ENCODE data around the gene NAA35.

DNA sequence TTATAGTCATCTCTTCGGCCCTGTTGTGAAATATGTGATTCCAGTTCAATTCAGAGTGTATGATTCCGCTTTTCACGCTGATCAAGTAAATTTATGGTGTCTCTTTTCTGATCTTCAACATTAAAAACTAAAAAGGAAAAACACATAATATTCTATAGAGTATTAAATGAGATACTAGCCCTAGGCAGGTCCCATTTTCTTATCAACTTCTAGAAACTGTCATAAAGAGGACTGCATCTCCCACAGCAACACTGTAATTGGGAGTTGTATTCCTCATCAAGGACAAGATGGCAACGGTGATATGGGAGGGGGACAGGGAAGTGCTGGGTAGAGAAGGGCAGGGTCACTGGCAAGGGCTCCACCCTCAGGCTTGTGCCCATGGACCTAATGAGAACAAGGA is 86.8 kb downstream of the NAA35 start:
- TF ChIP-seq CTCF (conservative IDR thresholded peaks at IDR 0.05; ENCODE audit: low read depth, low read length), result no peak
- no peak for TF ChIP-seq EZH2phosphoT487 (IDR thresholded peaks at IDR 0.05; ENCODE audit: borderline replicate concordance, low read length)
